Measurements from ENCODE around the gene SNAP47. TPM values are rescaled to one million over a fixed set of nuclear protein-coding genes. Genes with fewer than 3 reads are reported as not detected.

SNAP47 gene
- total RNA-seq, 1 donor: 18.1 TPM

DNA sequence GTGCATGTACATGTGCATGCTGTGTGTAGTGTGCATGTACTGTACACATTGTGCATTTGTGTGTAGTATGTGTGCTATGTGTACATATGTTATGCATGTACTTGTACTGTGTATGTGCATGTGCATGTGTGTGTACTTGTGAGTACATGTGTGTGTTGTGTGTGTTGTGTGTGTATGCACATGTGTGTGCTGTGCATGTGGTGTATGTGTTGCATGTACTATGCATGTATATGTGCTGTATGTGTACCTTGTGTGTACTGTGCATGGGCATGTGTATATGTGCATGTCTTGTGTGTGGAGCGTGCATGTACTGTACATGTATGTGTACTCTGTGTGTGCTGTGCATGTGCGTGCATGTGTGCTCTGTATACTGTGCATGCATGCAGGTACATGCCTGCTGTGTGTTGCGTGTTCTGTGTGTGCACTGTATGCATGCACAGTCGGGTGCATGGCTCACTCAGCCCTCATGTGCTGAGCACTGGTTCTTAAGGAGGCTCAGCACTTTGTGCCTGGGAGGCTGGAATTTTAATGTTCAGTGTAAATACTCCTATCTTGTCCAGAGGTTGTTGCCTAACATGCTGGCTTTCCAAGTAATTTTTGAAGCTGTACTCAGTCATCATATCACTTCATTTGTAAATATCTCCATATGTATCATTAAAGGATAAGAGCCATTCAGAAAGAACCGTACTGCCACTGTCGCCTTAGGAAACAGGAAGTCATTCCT is 32.3 kb downstream of the SNAP47 start:
- no peak overlapping the region for H3K4me3 ChIP-seq (ENCODE audit: low read length)
- no peaks in the 10 kb centered on the region for H3K9me3 ChIP-seq (ENCODE audit: low read depth, low read length)
- no peaks in the 10 kb centered on the region for H3K27me3 ChIP-seq (ENCODE audit: insufficient read depth, low read length)
- H3K4me1 ChIP-seq (ENCODE audit: insufficient read depth, low read length): peaks cover 46% of the 10 kb centered on the region

DNA sequence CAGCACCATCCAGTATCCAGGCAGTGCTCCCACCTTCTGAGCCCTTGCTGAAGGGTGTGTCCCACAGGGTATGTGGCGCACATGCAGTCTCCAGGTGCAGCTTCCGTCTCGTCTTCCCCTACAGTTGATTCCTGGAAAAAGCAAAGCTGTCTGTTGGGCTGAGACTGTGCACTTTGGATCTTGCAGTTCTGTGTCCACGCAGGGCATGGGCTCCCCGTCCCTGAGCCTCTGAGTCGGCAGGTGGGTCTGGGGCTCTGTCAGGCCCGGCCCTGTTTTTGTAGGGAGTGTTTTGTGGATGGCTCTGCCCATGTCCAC is 32.8 kb downstream of the SNAP47 start:
- Histone ChIP-seq H3K27me3 (ENCODE audit: insufficient read depth, low read length) (no peaks in the 10 kb centered on the region), H3K4me1 (ENCODE audit: insufficient read depth, low read length) (peaks cover 41% of the 10 kb centered on the region), H3K9me3 (ENCODE audit: low read depth, low read length) (no peaks in the 10 kb centered on the region), H3K4me3 (ENCODE audit: low read length) (no peak overlapping the region)

DNA sequence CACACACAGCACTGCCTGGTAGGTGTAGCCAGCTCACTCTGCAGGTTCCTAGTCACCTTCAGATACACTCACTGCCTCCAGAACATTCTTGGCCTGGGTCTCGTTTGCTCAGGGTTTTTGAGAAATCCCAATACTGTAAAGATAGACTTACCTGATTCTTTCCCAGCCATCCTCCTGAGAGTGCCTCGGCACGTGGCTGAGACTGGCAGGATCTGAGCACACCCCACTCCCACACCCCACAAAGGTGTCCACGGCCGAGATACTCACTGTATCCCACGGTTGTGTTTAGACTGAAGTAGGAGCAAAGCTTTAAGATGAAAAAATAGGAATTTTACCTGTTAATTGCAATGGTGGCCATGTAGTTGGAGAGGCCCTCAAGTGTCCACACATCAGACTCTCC is 33.4 kb downstream of the SNAP47 start:
- Histone ChIP-seq H3K4me1 (ENCODE audit: insufficient read depth, low read length) (peaks cover 39% of the 10 kb centered on the region), H3K27me3 (ENCODE audit: insufficient read depth, low read length) (no peaks in the 10 kb centered on the region), H3K4me3 (ENCODE audit: low read length) (no peak overlapping the region), H3K9me3 (ENCODE audit: low read depth, low read length) (no peaks in the 10 kb centered on the region)

DNA sequence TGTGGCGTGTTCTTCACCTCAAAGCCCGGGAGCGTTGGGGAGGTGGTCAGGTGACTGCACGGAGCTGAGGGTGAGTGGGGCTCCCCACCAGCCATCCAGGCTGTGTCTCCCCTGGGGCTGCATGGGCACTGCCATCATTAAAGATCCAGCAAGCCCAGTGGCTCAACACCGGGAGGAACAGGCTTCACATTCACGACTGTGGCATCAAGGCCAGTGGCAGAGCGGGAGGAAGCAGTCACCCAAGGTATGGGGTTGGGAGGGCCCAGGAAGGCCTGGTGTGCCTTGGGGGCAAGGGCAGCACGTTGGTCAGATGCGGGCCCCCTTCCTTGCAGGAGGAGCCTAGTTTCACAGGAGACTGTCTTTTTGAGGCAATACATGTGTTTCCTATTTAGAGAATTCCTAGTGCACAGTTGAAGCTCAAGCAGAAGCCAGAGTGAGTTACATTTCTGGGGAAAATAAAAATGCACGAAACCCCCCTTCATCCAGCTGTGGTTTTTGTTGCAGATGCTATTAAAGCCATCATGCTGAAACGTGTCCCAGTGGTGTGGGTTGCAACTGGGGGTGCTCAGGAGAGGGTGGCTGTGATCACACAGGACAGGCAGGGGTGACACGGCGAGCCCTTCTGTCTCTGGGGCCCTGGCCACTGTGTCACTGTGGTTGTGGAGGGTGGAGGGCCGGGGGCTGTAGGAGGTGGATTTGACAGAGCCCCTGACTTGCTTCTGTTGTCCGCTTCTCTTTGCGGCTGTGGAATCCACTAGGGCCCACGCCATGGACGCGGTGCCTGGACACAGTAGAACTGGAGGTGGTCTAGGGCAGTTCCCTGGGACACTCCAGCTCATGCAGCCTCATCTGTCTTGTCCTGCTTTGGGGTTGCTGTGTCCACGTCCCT is 34.1 kb downstream of the SNAP47 start:
- Histone ChIP-seq H3K9me3 (ENCODE audit: low read depth, low read length) (no peaks in the 10 kb centered on the region), H3K27me3 (ENCODE audit: insufficient read depth, low read length) (no peaks in the 10 kb centered on the region), H3K4me3 (ENCODE audit: low read length) (no peak overlapping the region), H3K4me1 (ENCODE audit: insufficient read depth, low read length) (peaks cover 37% of the 10 kb centered on the region)

DNA sequence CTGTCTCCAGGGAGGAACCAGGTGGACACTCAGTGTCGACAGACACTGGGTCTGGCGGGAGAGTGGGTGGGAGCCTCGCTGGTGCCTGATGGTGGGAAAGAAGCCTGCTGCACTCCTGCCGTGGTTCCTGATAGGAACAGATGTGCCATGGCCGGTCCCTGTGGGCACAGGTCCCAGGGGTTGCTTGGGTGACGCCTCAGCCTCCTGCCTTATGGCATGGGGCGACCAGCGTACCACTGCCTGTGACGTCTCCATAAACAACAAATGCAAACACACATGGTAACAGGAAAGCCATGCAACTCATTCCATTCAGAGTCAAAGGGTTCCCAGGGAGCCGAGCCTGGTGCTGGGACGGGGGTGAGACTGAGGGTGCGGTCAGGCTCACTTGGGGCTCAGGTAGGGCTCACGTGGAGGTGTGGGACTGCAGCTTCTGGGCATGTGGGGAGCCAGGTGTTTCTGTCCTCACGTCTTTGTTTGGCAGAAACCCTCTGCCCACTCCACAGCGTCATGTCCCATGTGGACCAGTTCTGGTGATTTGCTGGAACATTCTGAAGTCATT is 34.8 kb downstream of the SNAP47 start:
- Histone ChIP-seq H3K9me3 (ENCODE audit: low read depth, low read length) (no peaks in the 10 kb centered on the region), H3K27me3 (ENCODE audit: insufficient read depth, low read length) (no peaks in the 10 kb centered on the region), H3K4me1 (ENCODE audit: insufficient read depth, low read length) (peaks cover 34% of the 10 kb centered on the region), H3K4me3 (ENCODE audit: low read length) (no peak overlapping the region)

DNA sequence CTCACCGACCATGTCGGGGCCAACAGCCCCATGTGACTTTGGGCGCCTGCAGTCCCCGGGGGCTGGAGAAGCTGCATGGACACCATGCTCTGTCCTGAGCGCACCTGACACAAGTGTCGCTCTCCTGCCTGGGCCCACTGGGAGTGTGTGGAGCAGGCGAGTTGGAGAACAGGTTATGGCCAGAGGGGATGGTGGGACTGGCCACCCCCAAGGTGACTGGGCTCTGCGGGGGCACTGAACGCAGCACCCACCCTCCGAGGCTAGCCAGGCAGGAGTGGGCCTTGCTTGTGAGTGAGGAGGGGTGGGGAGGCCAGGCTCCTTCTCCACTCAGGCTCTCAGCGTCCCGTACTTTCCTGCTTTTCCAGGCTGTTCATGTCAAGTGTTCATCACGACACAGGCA is 35.6 kb downstream of the SNAP47 start:
- Histone ChIP-seq H3K4me3 (ENCODE audit: low read length) (no peak overlapping the region), H3K9me3 (ENCODE audit: low read depth, low read length) (no peaks in the 10 kb centered on the region), H3K4me1 (ENCODE audit: insufficient read depth, low read length) (peaks cover 26% of the 10 kb centered on the region), H3K27me3 (ENCODE audit: insufficient read depth, low read length) (no peaks in the 10 kb centered on the region)

DNA sequence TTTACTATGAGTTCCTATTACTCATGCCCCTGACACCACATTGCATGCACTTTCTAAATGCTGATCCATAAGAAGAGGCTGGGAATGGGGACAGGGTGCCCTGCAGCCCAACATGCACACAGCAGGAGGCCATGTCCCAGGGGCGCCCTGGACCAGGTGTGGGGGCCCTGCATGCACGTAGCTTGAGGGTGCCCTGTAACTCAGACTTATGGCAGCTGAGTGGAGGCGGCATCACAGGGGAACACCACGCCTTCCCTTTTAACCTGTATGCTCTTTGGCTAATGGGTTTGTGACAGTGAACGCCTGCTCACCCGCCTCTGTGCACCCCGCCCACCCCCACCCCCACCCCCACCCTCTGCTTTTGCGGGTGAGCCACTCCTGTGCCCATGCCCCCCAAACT is 36.1 kb downstream of the SNAP47 start:
- Histone ChIP-seq H3K4me1 (ENCODE audit: insufficient read depth, low read length) (peaks cover 20% of the 10 kb centered on the region), H3K9me3 (ENCODE audit: low read depth, low read length) (no peaks in the 10 kb centered on the region), H3K27me3 (ENCODE audit: insufficient read depth, low read length) (no peaks in the 10 kb centered on the region), H3K4me3 (ENCODE audit: low read length) (no peak overlapping the region)

DNA sequence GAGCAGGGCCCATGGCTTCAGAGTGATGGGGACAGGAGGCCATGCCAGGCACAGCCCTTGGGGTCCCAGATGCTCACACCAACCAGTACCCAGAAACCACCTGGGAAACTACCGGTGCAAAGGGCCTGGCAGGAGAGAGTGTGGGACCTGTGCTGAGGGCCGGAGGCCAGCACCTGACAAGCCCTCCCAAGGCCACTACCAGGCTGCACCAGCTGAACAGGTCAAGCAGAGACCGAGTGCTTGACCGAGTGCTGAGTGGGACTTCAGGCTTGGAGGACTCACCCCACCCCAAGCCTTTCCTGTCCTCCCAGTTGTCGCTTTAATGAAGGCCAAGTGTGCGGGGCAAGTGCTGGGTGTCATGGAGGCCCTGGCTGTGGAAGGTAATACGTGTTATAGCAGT is 36.5 kb downstream of the SNAP47 start:
- no peak overlapping the region for H3K4me3 ChIP-seq (ENCODE audit: low read length)
- H3K9me3 ChIP-seq (ENCODE audit: low read depth, low read length): no peaks in the 10 kb centered on the region
- H3K27me3 ChIP-seq (ENCODE audit: insufficient read depth, low read length): no peaks in the 10 kb centered on the region
- peaks cover 16% of the 10 kb centered on the region for H3K4me1 ChIP-seq (ENCODE audit: insufficient read depth, low read length)

DNA sequence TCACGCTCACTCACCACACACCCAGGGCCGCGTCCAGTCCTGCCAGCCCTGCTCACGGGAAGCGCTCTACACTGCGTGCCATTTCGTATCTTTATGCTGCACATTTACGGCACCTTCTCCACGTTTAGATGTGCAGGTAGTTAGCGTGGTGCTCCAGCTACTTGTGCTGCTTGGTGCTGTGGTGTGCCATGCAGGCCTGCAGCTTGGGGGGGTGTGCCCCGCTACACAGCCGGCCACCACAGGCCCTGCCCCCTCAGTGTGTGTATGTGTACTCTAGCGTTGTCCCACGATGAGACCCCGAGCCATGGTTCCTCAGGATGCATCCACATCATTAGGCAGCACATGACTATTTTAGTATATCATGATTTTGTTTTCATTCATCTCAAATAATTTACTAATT is 38.3 kb downstream of the SNAP47 start:
- H3K27me3 ChIP-seq (ENCODE audit: insufficient read depth, low read length): no peaks in the 10 kb centered on the region
- peaks cover 11% of the 10 kb centered on the region for H3K4me1 ChIP-seq (ENCODE audit: insufficient read depth, low read length)
- H3K4me3 ChIP-seq (ENCODE audit: low read length): no peak overlapping the region
- H3K9me3 ChIP-seq (ENCODE audit: low read depth, low read length): no peaks in the 10 kb centered on the region

DNA sequence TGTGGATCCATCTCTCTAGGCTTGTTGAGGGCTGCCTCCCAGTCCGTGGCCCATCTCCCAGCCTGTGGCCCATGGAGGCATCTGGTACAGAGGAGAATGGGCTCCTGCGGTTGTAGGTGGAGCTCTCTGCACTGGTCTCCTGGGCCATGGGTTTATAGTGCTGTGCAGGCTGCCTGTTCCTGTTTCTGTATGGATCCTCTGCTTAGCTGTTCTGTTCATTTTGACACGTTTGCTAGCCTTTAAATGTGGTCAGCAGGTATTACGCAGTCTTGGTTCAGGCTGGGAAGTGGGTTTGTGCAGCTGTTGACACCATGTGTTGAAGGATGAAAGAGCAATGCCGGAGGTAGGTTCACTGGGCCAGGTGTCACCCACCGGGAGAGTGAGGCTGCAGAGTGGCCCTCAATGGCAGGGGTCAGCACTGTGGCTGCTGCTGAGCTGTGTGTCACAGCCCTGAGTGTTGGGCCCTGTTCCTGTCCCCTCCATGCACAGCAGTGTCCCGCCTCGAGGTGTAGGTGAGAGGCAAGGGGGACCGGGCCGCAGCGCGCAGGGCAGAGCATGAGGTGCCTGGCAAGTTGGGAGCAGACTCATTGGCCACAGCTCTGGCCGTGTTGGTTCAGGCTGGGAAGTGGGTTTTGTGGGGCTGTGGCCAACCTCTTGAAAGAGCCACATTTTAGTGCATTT is 39.0 kb downstream of the SNAP47 start:
- peaks cover 11% of the 10 kb centered on the region for H3K4me1 ChIP-seq (ENCODE audit: insufficient read depth, low read length)
- H3K9me3 ChIP-seq (ENCODE audit: low read depth, low read length): no peaks in the 10 kb centered on the region
- no peaks in the 10 kb centered on the region for H3K27me3 ChIP-seq (ENCODE audit: insufficient read depth, low read length)
- H3K4me3 ChIP-seq (ENCODE audit: low read length): no peak overlapping the region

DNA sequence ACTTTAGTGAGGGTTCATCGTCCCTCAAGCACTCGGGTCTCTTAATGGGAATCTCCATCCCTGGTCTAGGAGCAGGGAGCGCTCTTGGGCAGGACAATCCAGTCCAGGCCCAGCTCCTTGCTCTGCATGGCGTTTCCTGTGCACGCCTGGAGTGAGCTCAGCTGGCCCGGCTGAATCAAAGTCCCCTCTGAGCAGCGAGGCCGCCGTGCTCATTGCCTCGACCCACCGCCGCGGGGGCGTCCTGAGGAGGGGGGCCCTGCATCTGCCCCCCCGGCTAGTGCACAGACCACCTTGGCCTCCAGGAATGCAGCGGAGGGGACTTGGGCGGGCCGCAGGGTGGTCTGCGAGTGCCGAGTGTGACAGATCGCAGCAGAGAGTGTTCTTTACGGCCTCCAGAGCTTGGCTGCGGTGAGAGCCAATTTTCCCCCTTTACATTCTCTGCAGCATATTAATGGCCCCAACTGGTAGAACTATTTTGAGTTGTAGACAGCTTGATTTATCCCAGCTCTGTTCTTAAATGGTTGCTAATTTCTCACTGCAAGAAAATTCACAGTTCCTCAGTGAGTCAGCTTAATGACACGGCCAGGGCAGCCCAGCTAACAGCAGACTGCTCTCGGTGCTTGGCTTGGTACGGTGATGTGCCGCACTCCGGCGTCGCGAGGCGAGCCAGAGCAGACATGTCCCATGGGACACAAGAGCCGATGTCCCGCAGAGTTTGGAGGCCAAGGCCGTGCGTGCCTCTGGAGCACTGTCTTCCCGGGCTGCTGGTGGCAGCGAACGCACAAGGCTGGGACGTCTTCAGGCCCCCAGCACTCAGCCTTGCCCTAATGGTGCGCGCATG is 39.8 kb downstream of the SNAP47 start:
- Histone ChIP-seq H3K4me3 (ENCODE audit: low read length) (no peak overlapping the region), H3K9me3 (ENCODE audit: low read depth, low read length) (no peaks in the 10 kb centered on the region), H3K4me1 (ENCODE audit: insufficient read depth, low read length) (peaks cover 11% of the 10 kb centered on the region), H3K27me3 (ENCODE audit: insufficient read depth, low read length) (no peaks in the 10 kb centered on the region)

DNA sequence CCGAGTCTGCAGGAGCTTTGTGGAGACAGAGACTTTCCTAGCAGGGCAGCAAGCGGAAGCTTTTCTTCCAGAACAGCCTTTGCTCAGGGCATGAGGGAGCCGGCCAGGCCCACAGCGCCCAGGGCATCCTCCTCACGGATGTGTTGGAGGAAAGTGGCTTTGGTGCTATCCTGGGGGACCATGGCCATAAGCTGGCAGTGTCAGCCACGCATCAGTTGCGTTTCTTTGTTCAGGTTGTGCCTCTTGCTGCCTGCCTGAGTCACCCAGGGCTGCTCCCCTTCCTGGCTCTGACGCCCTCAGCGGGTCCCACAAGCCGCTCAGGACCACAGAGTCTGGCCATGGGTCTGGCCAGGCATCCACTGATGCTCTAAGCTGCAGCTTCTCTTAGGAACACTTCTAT is 40.6 kb downstream of the SNAP47 start:
- Histone ChIP-seq H3K27me3 (ENCODE audit: insufficient read depth, low read length) (no peaks in the 10 kb centered on the region), H3K4me3 (ENCODE audit: low read length) (no peak overlapping the region), H3K4me1 (ENCODE audit: insufficient read depth, low read length) (peaks cover 11% of the 10 kb centered on the region), H3K9me3 (ENCODE audit: low read depth, low read length) (no peaks in the 10 kb centered on the region)

DNA sequence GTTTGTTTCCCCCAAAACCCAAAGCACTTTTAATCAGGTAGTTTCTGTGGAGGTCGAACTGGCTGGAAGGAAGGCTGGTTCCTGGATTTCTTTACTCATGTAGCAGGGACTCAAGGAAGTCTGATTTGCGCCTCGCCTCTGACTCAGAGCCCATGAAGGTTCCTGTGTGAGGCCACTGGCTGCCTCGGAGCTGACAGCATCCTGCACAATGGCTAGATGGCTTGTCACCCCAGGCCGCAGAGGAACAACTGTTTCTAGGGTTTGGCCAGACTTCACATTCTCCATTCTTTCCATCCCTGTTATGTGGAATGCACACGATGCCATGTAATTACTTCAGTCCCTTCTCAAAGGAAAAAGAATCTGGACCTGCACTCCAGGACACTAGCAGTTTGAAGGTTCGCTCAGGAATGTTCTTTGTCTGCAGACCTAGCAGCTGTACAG is 41.1 kb downstream of the SNAP47 start:
- Histone ChIP-seq H3K4me1 (ENCODE audit: insufficient read depth, low read length) (peaks cover 11% of the 10 kb centered on the region), H3K27me3 (ENCODE audit: insufficient read depth, low read length) (no peaks in the 10 kb centered on the region), H3K9me3 (ENCODE audit: low read depth, low read length) (no peaks in the 10 kb centered on the region), H3K4me3 (ENCODE audit: low read length) (no peak overlapping the region)

DNA sequence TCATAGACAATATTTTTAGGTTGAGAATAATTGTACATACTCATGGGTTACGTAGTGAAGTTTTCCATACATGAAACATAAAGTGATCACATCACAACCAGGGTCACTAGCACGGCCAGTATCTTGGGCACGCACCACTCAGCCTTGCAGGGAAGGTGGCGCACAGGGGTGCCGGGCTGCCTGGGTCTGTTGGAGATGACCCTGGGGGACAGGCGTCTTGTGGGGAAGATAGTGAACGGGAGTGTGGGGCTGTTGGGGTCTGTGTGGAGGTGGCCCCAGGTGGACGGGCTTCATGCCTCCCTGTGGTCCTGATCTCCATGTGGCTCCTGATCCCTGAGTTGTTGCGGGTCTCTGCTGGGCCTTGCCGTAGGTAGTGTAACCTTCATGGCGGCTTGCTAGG is 41.9 kb downstream of the SNAP47 start:
- Histone ChIP-seq H3K9me3 (ENCODE audit: low read depth, low read length) (no peaks in the 10 kb centered on the region), H3K4me3 (ENCODE audit: low read length) (no peak overlapping the region), H3K27me3 (ENCODE audit: insufficient read depth, low read length) (no peaks in the 10 kb centered on the region), H3K4me1 (ENCODE audit: insufficient read depth, low read length) (peaks cover 11% of the 10 kb centered on the region)

Measured in mononuclear cell (primary cell).